ENCODE measurements around the gene TMCO6.

Gene TMCO6

DNA sequence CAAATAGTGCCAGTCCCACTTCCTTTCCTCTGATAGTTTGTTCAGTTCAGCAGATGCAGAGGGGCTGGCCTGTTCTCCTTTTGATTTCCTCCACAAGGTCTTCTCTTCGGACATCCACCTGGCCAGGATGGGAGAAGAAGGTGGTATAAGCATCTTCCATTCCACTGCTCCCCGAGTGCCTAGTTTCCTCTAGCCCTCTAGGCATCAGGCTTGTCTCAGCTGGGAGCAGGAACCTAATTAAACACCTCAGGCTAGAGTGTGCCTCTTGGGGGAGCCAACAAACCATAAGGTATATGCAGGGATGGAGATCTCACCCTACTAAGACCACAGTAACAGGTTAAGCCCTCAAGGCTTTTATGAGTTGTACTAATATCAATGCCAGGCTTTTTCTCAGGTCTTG, 35.0 kb downstream of the TMCO6 start:
- DNase-seq, result no peak

DNA sequence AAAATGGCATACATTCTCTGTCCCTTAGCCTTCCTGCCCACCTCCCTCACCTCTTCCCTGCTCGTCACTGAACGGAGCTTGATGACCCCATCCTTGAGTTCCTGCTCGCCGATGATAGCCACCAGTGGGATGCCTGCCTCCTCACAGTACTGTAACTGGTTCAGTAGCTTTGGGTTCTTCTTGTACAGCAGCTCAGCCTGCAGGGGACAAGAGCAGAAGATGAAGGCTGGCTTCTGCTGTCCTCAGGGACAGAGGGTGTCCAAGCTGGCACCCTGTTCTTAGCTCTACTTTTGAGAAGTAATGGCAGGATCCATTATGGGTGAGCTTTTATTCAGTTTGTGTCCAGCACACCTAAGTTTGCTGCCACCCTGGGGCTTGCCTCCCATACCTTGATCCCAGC, 35.4 kb downstream of the TMCO6 start:
- no peak for DNase-seq

DNA sequence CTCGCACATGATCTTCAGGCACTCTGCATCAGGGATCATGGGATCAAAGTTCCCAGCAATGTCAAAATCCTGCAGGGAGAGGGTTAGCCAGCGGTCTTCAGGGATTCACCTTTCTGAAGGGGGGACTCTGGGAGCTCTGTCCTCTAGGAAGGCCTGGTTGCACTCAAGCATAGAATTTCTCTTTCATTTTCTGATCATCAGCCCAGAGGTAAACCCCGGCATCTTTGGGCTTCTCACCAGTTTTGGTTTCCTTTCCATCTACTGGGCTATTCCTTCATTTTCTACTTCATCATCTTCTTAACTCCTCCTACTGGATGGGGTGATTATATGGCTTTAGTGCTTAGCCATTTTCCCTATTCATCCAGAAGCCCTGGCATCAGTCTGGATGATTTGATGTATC, 38.7 kb downstream of the TMCO6 start:
- no peak for DNase-seq

DNA sequence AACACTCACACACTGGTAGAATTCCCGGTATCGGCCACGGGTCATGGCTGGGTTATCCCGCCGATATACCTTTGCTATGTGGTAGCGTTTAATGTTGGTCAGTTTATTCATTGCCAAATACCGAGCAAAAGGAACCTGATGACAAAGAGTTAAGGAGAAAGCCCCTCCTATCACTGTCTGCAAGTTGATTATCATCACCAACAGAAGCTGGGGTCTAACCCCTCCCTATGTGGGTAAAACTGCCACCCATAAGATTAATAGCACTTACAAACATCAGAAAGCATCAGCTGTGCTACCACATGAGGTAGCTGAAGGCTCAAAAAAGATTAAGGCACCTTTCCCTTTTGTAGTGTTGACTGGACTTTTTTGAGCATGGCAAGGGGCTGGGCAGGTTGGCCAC, 39.7 kb downstream of the TMCO6 start:
- DNase-seq, result no peak

DNA sequence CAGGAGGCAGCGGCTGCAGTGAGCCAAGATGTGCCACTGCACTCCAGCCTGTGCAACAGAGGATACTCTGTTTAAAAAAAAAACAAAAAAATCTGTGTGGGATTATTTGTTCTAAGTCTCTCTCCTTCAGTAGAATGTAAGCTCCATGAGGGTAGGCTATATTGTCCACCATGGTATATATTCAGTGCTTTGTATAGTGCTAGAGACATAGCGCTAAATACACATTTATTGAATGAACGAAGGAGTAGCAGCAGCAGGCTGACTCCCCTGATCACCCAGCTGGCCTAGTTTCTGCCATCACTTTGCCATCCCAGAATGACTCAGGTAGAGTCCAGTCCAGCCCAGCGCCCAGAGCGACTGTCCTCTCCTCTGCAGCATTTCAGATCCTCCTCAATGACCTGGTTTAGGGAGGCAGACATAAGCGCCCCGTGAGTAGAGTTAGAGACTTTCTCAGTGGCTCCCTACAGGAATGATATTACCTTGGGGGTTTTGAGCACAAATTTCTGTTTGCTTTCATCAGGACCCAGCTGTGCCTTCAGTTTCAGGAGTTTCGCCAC, 51.2 kb downstream of the TMCO6 start:
- DNase-seq, result no peak

DNA sequence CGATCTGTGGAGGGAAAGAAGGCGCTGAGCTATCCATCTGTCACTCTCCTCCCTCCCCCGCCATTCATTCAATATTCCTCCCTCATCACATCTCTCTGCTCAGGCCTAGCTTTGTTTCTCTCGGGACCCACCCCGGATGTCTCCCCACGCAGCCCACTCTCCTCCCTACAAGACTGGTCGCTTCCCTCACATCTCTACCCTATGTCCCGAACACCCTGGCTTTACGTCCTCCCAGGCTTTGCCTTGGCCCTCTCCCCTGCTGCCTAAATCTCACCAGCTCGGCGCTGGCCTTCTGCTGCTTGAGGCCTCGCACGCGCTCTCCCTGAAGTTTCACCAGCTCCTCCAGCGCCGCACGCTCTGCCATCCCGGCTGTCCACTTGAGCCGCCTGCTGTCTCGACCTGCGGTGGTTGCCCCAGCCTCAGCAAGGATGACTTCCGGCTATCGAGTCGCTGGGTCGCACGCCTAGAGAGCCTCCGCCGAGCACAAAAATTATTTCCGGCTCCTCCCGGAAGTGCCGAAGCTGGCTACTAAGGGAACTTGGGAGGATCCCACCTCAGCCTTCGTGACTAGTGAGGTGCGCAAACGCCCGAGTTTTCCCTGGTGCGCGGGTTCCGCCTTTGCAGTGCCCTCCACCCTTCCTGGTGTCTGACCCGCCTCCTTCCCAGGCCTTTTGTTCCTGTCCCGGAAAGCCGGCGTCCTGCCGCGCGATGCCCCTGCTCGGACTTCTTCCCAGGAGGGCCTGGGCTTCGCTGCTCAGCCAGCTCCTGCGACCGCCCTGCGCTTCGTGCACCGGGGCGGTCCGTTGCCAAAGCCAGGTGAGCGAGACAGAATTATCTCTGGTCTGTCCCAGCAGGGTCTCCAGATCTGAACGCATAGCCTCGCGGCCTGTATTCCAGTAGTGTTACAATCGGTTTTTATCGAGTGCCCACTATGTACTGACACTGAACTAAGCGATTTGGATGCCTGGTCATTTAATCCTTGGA, 52.0 kb downstream of the TMCO6 start, which contains the start of the genes HARS1 and HARS2:
Gene HARS1, minus strand, starts transcription at position 430 of the 984 bp plus-strand sequence. Its CDS starts 66 bp downstream, at position 364.
Gene HARS2, plus strand, starts transcription at position 515 of the 984 bp plus-strand sequence. Its CDS starts 194 bp downstream, at position 709.
- peak; percentile 87 to 92 for DNase-seq

DNA sequence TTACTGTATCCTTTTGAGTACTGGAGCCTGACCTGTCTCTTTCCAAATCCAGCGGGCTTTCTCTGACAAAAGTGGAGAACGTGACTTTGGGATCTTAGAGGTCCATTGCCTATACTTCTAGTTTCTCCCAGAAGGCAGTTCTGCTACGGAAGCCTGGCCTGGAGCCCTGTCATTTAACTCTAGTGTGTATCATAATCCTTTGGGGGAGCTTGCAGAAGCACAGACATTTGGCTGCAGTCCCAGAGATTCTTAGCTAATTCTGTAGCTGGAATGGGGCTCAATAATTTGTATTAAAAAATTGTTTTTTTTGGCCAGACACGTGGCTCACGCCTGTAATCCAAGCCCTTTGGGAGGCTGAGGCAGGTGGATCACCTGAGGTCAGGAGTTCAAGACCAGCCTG, 55.0 kb downstream of the TMCO6 start:
- no peak for DNase-seq

Data from AML-193 (cell line).